Measurements from ENCODE around the gene TRIP12.
A peak's percentile ranks its signal among the peaks of the same experiment; 100 is the strongest.
"Not testable (repeated sequence)": the region's sequence is repeated elsewhere in the genome, so short reads cannot be mapped to it uniquely, and the experiment has no call there.

Gene TRIP12

DNA sequence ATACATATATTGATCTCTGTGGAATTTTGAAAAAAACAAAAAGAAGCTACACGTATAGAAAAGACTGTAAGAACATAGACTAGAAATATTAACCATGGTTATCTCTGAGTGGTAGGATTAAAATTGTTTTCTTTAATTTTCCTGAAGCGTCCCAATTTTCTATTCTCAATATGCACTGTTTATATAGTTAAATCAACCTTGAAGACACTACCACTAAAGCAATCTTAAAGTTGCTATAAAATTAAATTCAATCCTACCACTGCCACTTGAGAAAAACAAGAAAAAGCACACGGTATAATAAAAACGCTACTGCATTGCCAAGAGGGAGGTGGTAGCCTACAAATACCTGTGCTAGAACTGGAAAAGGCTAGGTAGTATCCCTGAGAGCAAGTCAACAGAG, 47.2 kb downstream of the TRIP12 start:
- DNase-seq (ENCODE audit: low spot score) = no peak

DNA sequence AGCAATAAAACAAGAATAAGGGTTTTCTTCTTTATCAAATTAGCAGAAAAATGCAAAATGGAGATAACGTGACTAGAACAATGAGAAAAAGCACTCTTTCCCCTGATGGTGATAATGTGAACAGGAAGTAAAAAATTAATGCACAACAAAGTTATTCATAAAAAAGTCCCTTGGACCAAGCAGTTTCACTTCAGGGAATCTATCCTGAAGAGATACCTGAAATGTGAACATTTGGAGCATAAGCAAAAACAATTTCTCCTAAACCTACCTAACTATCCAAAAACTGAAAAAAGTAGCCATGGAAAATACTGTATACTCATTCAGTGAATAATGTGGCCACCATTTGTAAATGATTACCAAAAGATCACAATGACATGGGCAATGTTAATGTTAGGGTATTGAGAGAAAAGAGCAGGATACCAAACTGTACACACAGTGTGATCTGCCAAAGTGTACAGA, 48.7 kb downstream of the TRIP12 start:
- no peak for DNase-seq (ENCODE audit: low spot score)

DNA sequence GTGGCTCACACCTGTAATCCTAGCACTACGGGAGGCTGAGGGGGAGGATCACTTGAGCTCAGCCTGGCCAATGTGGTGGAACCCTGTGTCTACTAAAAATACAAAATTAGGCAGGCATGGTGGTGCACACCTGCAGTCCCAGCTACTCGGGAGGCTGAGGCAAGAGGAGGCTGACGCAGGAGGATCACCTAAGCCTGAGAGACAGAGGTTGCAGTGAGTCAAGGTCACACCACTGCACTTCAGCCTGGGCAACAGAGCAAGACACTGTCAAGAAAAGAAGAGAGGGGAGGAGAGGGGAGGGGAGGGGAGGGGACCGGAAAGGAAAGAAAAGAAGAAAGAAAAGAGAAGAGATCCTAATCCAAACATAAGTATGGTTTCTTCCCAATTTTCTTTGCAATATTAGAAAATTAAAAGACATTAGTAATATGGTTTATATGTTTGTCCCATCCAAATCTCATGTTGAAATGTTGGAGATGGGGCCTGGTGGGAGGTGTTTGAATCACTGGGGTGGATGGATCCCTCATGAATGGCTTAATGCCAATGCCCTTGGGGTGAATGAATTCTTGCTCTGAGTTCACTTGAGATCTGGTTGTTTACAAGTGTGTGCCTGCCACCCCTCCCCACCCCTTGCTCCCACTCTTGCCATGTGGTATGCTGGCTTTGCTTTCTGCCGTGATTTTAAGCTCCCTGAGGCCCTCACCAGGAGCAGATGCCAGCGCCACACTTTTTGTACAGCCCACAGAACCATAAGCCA, 50.7 kb downstream of the TRIP12 start:
- no peak for DNase-seq (ENCODE audit: low spot score)

DNA sequence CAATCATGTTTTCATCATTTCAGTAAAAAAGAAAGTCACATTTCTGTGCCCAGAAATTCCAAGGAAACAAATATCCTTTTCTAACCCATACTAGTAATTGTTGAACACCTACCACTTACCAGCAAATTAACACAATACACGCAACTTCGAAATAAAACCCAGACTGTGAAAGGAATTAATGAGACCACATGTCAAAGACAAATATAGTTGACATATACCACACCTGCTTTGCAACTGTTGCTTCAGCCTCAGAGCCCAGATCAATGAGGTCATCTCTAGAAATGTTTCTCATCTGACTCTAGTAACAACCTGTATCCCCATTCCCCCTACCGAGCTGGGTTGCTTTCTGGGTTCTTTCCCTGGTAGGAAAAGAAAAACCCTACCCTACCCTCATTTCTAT, 52.6 kb downstream of the TRIP12 start:
- DNase-seq (ENCODE audit: low spot score) = no peak

DNA sequence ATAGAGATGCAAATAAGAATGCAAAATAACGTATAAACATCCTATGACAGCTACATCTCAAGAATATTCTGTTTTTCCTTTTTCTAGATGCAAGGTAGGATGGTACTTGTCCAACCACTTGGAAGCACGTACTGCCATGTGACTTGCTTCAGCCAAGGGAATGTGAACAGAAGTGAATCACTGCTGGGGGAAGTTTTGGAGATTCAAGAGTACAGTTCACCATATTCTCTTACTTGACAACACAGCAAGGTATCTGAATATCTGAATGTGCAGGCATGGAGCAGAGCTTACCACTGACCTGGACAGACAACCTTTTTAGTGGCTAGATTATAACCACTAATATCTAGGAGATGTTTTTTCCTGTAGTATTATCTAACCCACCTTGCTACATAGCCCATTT, 53.0 kb downstream of the TRIP12 start:
- no peak for DNase-seq (ENCODE audit: low spot score)

DNA sequence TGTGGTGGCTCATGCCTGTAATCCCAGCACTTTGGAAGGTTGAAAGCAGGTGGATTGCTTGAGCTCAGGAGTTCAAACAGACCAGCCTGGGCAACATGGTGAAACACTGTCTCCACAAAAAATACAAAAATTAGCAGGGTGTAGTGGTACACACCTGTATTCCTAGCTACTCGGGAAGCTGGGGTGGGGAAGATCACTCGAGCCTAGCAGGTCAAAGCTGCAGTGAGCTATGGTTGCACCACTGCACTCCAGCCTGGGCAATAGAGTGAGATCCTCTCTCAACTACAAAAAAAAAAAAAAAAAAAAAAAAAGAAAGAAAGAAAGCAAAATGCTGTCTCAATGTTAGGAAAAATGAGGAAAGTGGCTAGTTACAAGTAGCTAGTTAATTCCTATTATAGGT, 56.8 kb downstream of the TRIP12 start:
- DNase-seq (ENCODE audit: low spot score) = no peak

- no peak for DNase-seq (ENCODE audit: low spot score)
Measured at GRCh38 chr2:229861431-229861830, 60.4 kb downstream of the TRIP12 start.

DNA sequence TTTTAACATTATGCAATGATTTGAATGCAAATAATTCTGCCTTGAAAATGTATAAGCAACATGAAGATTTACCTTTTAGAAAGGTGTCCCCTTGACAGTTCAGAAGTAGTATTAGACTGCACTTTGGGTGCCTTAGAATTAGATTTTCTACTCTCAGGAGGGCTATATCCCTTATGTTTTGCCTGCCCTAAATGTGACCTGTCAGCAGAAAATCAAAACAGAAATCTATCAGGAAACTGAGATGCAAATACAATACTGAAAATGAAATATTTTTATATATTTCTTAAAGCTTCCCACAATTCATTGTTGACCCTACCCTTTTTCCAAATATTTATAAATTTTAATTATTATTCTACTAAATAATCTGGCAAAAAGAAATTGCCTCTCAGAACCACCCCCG, 61.5 kb downstream of the TRIP12 start:
- DNase-seq (ENCODE audit: low spot score) = no peak

DNA sequence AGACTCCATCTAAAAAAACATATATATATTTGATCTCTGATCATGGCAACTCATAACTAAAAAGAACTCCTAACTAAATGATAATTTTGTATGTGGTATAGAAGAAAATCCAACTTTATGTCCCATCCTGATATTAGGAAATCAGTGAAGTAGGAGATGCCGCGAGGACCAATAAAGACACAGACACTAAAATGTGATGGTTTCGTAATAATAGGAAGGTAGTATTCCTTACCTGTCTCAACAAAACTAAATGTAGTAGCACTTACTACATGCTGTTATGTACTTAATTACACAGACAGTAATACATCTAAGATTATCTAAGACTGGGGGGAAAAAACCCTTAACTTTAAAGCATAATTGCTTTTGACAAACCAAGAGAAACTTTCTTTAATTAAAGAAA, 63.5 kb downstream of the TRIP12 start:
- no peak for DNase-seq (ENCODE audit: low spot score)

- peak; percentile 25 for DNase-seq (ENCODE audit: low spot score)
Measured at GRCh38 chr2:229857634-229858033, 64.2 kb downstream of the TRIP12 start.

GRCh38 chr2:229856413-229856812, 65.4 kb downstream of the TRIP12 start:
- no peak for DNase-seq (ENCODE audit: low spot score)

DNA sequence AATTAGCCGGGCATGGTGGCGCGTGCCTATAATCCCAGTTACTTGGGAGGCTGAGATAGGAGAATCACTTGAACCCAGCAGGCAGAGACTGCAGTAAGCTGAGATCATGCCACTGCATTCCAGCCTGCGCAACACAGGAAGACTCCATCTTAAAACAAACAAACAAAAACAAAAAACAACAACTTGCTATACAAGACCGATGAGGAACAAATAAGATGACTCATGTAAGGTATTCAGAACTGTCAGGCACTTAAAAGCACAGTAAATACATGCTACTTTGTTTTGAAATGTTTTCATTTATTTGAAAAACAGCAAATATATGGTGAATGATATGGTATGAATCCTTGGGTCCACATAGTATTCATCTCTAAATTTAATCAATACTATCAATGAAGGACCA, 66.7 kb downstream of the TRIP12 start:
- DNase-seq (ENCODE audit: low spot score) = no peak

GRCh38 chr2:229852565-229852964, 69.2 kb downstream of the TRIP12 start:
- DNase-seq (ENCODE audit: low spot score) = peak; percentile 56

- no peak for DNase-seq (ENCODE audit: low spot score)
Measured at GRCh38 chr2:229851870-229852269, 69.9 kb downstream of the TRIP12 start.

DNA sequence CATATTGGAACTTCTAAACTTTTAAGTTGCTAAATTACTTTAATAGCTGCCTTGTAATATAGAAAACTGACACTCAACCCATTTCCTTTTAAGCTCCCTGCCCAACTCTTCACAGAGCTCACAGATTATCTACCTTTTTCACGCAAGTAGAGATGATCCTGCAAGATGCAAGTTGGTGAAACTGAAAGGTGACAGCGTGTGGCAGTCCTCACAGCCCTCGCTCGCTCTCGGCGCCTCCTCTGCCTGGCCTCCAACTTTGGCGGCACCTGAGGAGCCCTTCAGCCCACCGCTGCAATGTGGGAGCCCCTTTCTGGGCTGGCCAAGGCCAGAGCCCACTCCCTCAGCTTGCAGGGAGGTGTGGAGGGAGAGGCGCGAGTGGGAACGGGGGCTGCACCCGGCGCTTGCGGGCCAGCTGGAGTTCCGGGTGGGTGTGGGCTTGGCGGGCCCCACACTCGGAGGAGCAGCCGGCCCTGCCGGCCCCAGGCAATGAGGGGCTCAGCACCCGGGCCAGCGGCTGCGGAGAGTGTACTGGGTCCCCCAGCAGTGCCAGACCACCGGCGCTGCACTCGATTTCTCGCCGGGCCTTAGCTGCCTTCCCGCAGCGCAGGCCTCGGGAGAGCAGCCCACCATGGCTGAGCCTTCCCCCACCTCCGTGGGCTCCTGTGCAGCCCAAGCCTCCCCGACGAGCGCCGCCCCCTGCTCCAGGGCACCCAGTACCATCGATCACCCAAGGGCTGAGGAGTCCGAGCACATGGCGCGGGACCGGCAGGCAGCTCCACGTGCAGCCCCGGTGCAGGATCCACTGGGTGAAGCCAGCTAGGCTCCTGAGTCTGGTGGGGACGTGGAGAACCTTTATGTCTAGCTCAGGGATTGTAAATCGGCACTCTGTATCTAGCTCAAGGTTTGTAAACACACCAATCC, 71.2 kb downstream of the TRIP12 start:
- DNase-seq (ENCODE audit: low spot score) = not testable (repeated sequence)

- no peak for DNase-seq (ENCODE audit: low spot score)
Measured at GRCh38 chr2:229849073-229849472, 72.7 kb downstream of the TRIP12 start.

- no peak for DNase-seq (ENCODE audit: low spot score)
Measured at GRCh38 chr2:229843613-229844012, 78.2 kb downstream of the TRIP12 start.

- DNase-seq (ENCODE audit: low spot score) = no peak
Measured at GRCh38 chr2:229838729-229839128, 83.1 kb downstream of the TRIP12 start.

GRCh38 chr2:229836847-229837246, 85.0 kb downstream of the TRIP12 start:
- no peak for DNase-seq (ENCODE audit: low spot score)

DNA sequence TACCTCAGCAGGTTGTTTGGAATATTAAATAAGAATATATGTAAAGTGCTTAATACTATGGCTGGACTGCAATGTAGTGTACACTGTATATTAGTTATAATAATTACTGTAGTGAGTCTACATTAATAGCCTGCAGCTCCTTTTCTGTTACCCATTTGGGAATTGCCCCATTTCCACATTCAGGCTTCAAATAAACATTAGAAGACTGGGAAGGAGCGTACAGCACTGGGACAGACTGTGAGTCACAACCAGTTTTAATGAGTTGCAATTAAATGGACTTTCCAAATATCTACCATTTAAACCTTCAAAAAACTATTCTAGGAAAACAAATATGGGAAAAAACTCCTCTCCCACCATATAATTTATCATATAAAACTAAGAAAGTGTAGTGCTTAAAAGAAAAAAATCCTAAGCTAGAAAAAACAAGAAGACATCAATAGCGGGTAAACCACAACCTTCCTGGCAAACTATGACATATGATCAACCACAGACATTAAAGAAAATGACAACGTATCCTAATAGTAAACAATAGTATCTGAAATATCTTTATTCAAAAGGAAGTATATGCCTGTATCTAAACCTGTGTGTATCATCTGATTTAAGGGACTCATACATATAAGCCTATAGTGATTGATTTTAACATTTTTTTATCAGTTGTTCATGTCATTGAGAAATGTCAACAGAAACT, 86.1 kb downstream of the TRIP12 start:
- peak; percentile 27 for DNase-seq (ENCODE audit: low spot score)

GRCh38 chr2:229834368-229834767, 87.4 kb downstream of the TRIP12 start:
- DNase-seq (ENCODE audit: low spot score) = not testable (repeated sequence)

DNA sequence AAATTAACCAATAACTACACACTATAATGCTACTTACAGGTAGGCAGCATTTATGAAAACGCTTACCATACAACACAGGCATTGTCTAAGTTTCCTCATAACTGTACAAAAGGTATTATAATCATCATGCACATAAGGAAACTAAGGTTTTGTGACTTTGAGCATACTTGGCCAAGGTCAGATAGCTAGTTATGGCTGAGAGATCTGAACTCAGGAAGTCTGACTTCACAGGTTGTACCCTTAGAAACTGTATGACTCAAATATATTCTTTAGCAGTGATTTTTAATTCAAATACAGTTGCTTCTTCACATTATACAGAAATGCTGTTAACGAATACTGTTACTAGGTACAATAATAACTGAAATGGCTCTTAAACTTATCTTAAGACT, 89.3 kb downstream of the TRIP12 start:
- no peak for DNase-seq (ENCODE audit: low spot score)
